ENCODE data around the gene CDC25B.

CDC25B gene

DNA sequence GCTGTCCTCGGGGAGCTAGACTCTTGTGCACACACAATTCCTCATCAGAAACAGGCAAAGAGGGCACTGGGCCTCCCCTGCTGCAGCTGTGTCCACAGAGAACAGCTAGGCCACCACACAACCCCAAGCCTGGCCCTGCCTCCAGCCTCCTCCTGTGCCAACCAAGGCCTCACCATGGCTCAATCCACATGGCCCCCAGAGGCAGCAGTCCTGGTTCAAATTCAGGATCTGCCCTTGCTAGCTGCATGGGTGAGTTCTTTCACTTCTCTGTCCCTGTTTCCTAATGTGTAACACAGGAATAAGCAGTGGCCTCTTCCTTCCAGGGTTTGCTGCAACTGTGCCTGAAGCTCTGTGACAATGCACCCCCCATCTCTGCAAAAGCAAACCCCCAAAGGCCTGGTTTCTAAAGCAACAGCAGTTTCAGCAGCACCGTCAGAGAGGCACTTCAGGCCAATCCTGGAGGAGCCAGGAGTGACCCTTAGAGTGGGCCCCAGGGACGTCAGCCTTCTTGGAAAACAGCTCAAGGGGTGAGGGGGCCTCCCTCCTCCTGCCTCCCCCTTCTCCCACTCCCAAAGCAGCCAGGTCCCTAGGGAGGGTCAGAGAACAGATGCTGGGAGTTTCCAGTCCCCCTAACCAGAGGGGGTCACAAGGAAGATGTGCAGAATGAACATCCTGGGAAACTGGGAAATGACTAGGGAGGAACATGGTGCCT lies 30.8 kb upstream of the CDC25B start:
- DNase-seq = no peak

DNA sequence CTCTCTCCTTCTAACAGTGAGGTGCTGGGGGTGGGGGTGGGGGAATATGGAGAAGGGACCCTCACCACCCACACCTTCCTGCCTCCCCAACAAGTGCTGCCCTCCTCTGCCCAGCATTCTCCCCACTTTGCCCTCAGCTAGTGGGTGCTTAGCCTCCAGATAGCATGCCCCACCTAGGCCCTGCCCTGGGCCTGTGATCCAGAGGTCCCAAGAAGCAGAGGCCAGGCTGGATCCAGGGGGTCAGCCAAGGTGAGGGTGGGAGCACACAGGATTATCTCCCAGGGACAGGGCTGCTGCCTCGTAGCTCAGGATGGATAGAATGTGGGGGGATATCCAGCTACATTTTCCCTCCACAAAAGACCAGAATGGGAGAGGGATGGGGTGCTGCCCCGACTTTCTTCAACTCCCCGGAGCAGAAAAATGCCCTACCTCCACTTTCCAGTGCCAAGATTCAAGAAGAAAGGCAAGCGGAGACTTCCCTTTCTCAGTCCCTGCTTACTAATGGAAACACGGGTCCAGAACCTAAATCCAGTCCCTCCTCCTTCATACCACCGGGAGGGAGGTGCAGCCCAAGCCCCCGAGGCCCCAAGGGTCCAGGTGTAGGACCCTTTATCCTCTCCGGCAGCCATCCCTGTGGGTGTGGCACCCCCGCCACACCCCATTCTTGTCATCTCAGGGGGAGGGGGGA lies 29.5 kb upstream of the CDC25B start:
- no peak for DNase-seq

DNA sequence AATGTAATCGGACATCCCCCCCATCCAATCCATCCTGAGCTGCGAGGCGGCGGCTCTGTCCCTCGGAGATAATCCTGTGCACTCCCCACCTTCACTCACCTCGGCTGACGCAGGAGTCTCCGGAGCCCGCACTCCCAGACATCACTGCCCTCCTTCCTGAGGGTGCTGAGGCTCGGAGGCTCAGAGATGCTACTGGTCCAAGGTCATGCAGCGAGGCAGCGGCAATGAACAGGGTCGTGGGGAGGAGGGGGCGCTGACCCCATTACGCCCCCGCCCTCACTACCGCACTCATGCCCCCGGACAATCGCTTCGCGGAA lies 29.0 kb upstream of the CDC25B start:
- DNase-seq = no peak

DNA sequence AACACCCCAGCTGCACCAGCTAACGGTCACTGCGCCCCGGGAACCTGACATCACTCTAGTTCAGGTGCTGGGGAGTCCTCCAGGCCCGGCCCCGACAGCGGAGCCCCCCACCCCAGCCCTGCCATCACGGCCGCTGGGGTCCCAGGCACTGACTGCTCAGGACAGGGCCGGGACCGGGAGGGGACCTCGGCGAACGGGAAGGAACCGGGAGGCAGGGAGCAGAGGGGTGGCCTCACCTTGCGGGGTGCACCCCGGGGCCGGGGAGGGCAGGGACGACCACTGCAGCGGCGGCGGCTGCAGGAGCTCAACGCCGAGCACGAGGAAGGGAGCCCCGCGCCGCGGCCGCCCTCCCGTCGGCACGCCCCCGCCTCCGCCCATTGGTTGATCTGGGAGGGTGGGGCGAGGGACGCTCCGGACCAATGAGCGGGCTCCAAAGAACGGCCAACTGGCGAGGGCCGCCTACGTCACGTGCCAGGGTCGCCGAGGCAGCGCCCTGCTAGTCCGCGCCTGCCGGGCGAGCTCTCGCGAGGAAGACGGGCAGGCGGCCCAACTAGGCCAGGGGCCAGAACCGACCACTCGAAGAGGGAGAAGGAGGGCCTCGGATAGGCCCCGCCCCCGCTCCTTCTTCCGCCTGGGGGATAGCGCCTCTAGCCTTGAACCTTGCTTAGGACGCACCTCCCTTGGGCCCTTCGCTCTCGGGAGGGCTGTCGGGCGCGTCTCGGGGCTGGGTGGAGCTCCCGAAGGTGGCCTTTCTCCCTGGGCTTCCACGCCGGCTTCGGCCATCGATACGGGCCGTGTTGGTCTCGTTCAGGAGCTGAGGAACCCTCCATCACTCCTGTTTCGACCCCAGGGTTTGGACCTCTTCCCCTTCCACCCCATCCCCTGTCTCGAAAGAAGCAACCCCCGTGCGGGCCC lies 28.4 kb upstream of the CDC25B start, which contains the start of gene ADISSP:
ADISSP (minus strand) TSS at position 327 of the 915 bp plus-strand sequence. CDS start 7,653 bp downstream, outside the sequence.
- peak; percentile 89 for DNase-seq

DNA sequence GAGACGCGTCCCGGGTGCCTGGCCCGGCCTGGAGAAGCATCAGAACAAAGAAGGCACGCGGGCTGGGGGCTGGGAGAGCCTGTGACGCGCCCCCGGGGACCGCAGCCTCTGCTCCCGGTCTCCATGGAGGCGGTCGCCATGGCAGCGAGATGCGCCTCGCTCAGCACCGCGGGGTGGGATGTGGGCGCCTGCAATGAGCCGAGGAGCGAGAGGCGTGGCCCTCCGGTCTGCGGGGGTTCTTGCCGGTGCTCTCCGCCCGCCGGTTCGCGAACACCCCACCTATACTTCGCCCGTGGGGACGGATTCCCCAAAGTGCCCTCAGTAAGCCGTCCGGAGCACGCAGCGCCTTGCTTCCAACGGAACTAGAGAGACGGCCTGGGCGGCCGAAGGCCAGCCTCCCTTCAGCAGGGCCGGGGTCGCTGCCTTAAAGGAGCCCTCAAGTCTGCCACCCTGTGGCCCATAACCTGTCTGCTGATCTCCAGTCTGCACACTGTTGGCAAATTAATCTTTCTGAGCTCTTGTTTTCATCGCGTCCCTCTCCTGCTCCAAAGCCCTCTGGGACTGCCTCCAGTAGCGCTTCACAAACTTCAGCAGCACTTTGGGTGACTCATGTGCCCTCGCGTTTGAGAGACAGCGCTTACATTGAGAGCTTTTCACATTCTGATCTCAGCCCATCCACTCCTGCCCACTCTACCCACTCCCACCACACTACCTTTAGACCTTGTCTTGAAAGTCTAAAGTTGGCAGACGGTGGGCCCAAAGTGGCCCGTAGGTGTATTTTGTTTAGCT lies 27.6 kb upstream of the CDC25B start:
- no peak for DNase-seq

DNA sequence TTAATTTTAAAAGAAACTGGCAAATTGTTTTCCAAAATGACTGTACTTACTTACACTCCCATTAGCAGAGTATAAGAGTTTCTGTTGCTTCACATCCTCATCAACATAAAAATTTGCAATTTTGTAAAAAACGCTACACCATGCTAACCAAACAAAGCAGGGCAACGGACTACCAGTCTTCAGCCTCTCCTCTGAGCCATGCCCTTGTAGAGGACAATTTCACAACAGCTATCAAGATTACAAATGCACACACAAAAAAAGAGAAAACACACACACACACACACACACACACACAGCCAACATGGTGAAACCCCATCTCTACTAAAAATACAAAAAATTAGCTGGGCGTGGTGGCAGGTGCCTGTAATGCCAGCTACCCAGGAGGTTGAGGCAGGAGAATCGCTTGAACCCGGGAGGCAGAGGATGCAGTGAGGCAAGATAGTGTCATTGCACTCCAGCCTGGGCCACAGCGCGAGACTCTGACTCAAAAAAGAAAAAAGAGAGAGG lies 24.5 kb upstream of the CDC25B start:
- no peak for DNase-seq

DNA sequence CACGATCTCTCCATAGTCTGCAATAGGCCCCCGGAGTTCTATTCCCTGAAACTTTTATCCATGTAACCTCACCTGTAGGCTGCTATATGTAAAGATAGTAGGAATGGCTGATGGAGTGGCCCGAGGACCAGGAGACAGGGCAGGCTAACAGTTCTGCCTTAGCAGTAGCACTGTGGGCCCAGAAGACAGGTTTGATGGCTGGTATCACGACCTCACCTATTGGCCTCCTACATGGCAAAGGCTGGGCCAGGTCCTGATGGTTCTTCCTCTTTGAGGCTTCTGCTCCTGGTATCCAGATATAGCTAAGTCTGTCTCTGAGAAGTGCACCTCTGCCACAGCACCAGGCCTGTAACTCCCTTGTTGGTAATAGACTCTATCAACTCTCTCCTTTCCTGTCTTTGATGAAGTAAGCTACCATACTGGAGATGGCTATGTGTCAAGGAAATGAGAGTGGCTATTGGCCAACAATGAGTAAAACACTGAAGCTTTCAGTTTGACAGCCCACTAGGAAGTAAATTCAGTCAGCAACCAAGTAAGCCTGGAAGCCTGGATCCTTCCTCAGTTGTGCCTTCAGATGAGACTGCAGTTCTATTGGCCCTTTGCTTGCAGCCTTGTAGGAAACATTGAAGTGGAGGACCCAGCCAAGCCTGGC lies 20.5 kb upstream of the CDC25B start:
- DNase-seq = no peak

GRCh38 chr20:3777381-3777715 lies 18.8 kb upstream of the CDC25B start:
- DNase-seq = no peak

- no peak for DNase-seq
Measured at GRCh38 chr20:3777716-3778629, 18.1 kb upstream of the CDC25B start.

DNA sequence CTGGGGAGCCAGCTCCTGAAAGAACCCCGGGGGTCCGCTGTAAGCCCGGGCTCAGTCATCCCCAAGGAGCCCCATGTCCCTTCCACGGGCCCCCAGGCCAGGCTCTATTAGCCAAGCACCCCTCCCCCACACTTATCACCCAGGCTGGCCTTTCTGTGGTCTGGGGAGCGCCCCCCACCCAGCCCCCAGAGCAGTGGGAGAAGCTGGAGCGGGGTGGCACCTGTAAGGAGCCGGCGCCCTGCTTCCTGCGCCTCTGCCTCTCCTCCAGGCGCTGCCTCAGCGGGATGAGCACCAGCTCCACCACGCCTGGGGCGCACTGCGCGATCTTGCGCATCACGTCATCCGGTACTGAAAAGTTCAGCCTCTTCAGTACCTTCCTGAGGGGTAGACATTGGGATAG lies 17.1 kb upstream of the CDC25B start:
- no peak for DNase-seq

DNA sequence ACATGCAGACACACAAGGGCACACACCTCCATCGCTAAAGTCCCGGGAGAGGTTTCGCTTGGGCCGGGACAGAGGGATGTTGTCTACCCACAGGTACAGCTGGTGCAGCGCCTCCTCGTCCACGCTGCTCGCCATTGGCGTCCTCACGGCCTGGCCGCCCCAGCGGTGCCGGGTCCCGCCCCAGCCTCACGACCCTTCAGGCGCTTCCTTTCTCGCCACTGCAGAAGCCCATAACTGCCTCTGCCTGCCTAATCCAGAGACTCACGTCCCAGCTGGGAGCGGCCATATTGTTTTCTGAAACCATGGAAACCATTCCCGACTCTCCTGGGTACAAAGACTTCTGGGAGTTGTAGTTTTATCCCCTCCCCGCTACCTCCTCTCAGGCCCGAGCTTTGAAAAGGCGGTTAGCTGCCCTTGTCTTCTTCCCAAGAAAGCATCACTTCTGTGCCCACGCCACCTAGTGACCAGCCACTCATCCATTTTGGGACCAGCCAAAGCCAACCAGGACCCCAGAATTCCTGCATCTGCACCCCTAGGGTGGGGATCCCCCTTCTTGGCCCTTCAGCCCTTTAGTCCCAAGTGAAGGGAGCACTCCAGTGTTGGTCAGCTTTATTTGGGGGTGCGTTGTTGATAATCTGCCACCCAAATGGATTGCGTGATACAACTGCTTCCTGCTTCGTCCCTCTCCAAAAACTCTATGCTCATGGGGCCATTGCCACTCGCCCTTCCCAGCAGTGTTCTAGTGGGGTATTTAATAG lies 14.8 kb upstream of the CDC25B start, which contains the start of gene SPEF1:
SPEF1 (minus strand) TSS at position 296 of the 758 bp plus-strand sequence; CDS start at position 135, 161 bp downstream.
- DNase-seq = peak; percentile 58

- no peak for DNase-seq
Measured at GRCh38 chr20:3782597-3782996, 13.5 kb upstream of the CDC25B start.

- DNase-seq = no peak
Measured at GRCh38 chr20:3783068-3783489, 13.0 kb upstream of the CDC25B start.

GRCh38 chr20:3783511-3784195 lies 12.5 kb upstream of the CDC25B start:
- DNase-seq = no peak

GRCh38 chr20:3784216-3784853 lies 11.8 kb upstream of the CDC25B start:
- no peak for DNase-seq

GRCh38 chr20:3784863-3785239 lies 11.3 kb upstream of the CDC25B start:
- no peak for DNase-seq

GRCh38 chr20:3785240-3786125 lies 10.6 kb upstream of the CDC25B start:
- DNase-seq = no peak

DNA sequence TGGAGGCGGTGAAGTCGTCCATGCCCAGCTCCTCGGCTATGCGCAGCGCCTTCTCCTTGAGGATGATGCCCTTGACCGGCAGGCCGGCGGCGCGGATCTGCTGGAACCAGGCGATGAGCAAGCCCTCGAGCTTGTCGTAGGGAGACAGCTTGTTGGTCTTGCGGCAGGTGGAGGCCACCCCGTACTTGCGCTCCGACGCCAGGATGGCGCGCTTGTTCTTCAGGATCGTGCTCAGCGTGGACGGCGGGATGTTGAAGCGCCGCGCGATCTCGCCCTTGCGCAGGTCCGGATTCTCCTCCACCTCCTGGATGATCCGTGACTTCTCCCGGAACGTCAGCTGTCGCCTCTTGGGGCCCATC lies 10.0 kb upstream of the CDC25B start:
- DNase-seq = no peak
